Raji (cell line): ENCODE measurements around the gene RELT.

Source experiments
- POLR2A ChIP-seq: IDR thresholded peaks from 2 replicates; pipeline ENCODE4 v1.6.1; 2011; ENCODE audit warnings: low read depth, low read length, control low read depth; ENCODE audit not compliant: insufficient read depth

The RELT gene, protein sequence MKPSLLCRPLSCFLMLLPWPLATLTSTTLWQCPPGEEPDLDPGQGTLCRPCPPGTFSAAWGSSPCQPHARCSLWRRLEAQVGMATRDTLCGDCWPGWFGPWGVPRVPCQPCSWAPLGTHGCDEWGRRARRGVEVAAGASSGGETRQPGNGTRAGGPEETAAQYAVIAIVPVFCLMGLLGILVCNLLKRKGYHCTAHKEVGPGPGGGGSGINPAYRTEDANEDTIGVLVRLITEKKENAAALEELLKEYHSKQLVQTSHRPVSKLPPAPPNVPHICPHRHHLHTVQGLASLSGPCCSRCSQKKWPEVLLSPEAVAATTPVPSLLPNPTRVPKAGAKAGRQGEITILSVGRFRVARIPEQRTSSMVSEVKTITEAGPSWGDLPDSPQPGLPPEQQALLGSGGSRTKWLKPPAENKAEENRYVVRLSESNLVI

GRCh38 chr11:73376160-73376802, at the start of gene RELT:
Gene RELT (plus strand): TSS chr11:73376399. CDS start chr11:73389137, 12,738 bp downstream.
- peak; percentile 98 for TF ChIP-seq POLR2A

DNA sequence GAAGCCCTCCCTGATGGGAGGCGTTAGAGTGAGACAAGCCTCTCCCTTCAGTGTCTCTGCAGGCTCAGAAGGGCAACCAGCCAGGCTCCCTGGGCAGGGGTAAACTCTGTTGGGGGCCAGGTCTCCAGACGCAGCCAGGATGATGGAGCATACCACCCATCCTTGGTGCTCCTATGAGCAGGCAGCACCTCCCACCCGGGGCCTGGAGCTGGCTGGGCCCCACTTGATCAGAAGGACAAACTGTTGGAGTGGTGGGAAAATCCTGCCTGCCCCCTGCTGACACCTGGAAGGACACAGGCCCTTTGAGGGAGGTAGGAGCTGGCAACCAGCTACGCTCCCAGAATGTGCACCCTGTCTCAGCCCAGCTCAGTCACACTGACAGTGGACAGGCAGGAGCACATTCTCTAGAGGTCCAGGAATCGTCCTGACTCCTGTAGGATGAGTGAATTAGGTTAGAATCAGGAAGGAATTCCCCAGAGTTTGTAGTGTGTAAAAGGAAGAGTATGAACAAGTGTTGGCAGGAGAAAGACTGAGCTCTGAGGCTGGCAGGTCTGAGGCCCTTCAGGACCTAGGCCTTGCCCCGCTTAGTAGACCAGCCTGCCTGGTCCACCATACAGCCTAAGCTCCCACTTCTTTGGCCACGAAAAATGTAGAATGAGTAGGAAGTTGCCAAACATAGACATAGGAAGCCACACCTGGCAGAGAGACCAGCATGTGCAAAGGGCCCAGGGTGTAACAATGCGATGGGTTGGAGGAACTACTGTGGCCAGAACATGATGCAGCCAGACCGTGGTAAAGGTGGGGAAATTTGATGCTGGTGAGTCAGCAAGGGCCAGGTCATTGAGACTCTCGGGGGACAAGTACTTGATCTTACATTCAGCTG, 49.0 kb upstream of the RELT start:
- TF ChIP-seq POLR2A, result no peak

DNA sequence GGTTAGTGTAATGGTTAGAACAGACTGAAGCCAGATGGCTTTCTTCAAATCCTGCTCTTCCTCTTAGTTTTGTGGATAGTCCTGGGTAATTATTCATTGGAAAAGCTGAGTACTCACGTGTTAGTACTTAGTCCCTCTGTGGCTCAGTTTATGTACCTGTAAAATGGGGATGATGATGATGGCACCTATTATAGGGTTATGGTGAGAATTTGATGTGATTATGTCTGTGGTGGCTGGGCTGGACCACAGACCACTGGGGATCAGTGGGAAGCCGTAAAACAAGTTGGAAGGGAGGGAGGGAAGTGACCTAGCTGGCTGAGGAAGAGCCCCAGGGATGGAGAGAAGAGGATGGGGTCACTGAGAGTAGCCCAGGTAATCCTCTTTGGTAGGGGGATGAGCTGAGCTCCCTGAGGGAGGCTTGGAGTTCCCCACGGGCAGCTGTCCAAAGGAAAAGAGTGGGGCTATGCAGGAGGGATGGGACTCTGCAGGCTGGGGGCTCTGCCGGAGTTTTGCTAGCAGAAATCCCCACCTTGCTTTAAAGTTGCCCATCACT, 48.3 kb upstream of the RELT start:
- no peak for TF ChIP-seq POLR2A

DNA sequence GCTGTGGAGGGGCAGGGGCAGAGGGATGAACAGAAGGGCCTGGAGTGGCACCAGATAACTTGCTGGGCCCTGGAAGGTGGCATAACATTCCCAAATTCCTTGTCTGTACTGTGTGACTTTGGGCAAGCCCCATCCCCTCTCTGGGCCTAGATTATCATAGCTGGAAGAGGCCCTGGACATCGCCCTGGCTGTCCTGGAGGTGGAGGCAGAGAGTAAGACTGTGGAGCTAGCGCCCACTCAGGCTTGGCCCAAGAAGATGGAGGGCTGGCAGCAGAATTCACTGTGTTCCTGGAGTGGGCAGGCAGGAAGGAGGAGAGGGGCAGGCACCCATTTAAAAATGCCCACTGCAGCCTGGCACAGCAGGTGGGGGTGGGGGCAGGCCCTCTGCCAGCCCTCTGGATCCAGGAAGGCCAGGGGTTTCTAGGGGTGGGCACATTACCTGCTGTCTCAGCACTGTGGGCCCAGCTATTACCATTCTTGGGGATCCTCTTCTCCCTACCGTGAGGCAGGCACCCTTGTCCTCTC, 45.6 kb upstream of the RELT start:
- no peak for TF ChIP-seq POLR2A

- TF ChIP-seq POLR2A, result no peak
Measured at GRCh38 chr11:73331138-73331916, 44.9 kb upstream of the RELT start.

GRCh38 chr11:73333173-73333572, 43.0 kb upstream of the RELT start:
- no peak for TF ChIP-seq POLR2A

- no peak for TF ChIP-seq POLR2A
Measured at GRCh38 chr11:73333640-73334383, 42.4 kb upstream of the RELT start.

DNA sequence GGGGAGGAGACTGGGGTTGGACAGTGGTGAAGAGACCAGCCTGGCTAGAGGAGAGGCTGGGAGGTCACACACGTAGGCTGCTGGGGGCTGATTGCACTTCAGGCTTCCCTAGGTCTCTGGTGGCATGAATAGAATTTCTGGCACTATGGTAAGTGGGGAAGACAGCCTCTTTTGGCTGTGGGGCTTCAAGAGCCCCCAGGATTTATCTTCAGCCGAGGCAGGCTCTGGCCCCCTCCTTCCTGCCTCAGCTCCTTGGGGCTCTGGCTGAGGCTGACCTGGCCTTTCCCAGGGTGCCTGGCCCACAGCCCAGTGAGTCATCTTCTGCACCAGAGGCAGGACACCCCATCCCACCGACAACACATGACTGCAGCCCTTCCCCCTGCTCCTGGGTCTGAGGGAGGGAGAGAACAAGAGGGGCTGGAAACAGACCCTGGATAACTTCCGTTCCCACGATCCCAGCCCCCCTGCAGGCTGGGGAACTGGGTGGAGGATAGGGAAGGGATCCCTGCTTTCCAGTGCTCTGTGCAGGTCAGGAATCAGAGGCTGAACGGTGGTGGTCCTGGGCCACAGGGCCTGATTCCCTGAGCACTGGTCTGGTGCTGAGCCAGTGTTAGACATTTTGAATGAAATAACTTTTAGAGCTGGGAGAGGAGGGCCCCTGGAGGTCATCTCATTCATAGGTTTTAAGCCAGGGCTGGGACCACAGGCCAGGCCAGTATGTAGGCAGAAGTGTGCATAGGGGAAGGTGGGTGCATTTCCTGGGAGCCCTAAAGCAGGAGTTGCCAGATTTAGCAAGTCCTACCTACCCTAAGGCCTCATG, 41.6 kb upstream of the RELT start:
- TF ChIP-seq POLR2A, result no peak

- no peak for TF ChIP-seq POLR2A
Measured at GRCh38 chr11:73335204-73335923, 40.8 kb upstream of the RELT start.

GRCh38 chr11:73337846-73338245, 38.4 kb upstream of the RELT start:
- no peak for TF ChIP-seq POLR2A

DNA sequence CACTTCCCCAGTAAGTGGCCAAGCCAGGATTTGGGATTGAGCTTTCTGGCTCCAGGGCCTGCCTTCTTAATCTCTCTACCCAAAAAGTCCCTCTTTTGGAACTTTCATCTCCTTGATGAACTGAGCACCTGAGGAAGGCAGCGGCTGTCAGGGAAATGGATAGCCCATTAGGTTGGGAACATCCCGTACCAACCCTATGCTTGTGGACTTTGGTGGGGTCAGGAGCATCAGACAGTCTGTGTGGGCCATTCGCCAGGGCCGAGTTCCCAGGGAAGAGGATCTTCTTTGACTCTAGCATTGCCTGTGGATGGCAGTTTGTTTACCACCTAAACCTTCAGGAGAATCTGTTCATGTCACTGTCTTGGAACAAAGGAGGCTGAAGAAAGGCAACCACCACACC, 37.9 kb upstream of the RELT start:
- TF ChIP-seq POLR2A, result no peak

DNA sequence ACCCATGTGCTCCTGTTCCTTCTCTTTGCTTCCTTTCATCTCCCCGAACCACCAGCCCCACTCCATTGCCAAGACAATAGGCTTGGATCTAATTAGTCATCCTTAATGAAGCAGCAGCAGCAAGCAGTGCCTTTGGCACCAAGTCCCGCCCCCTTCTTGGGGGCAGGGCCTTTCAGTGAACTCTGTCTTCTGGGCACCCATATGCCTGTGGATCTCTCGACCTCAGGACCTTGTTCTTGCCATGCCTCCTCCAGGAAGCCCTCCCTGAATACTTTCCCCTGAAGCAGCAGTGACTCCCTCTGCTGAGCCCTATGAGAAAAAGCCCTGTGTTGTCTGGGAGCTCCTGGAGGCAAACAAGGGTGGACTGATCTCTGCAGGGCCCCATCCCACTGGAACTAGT, 36.0 kb upstream of the RELT start:
- TF ChIP-seq POLR2A, result no peak

GRCh38 chr11:73342633-73343032, 33.6 kb upstream of the RELT start:
- no peak for TF ChIP-seq POLR2A
